H1 (cell line): ENCODE results near the gene CYRIA. TPM values are rescaled to one million over a fixed set of nuclear protein-coding genes. Genes with fewer than 3 reads are reported as not detected.

Source experiments
- BCL11A ChIP-seq, 2 experiments: IDR thresholded peaks; one replicate each; pipeline ENCODE4 v1.6.1; 2011; ENCODE audit warnings: low read depth in 2 of 2, low read length in 2 of 2, mild to moderate bottlenecking in 2 of 2
- CTBP2 ChIP-seq: IDR thresholded peaks from 2 replicates; pipeline ENCODE4 v1.7.0; 2011; ENCODE audit warnings: borderline replicate concordance, mild to moderate bottlenecking, moderate library complexity, mixed read lengths, low read length; ENCODE audit not compliant: insufficient read depth, insufficient read length
- EGR1 ChIP-seq: IDR thresholded peaks from 2 replicates; pipeline ENCODE4 v1.6.1; 2011; ENCODE audit warnings: low read depth, low read length, borderline replicate concordance
- KDM4A ChIP-seq: IDR thresholded peaks from one replicate; pipeline ENCODE4 v1.7.1; 2012; ENCODE audit warnings: low read depth, mild to moderate bottlenecking, moderate library complexity, low read length, inconsistent platforms; ENCODE audit not compliant: severe bottlenecking
- RNF2 ChIP-seq: fragments of 200-900, 300-1000 bp; sonication (generic); IDR thresholded peaks from 2 replicates; pipeline ENCODE4 v1.7.1; 2016; ENCODE audit warnings: borderline replicate concordance, low read depth, mild to moderate bottlenecking, antibody characterized with exemption, low read length; ENCODE audit not compliant: poor library complexity, severe bottlenecking; ENCODE audit errors: missing control alignments
- SAP30 ChIP-seq: fragments of 300-600 bp; sonication (generic); IDR thresholded peaks from 2 replicates; pipeline ENCODE4 v1.7.1; 2012; ENCODE audit warnings: low read length, moderate library complexity, mild to moderate bottlenecking, inconsistent platforms; ENCODE audit not compliant: insufficient read depth, insufficient replicate concordance
- polyA plus RNA-seq, 7 experiments: library from polyadenylated mRNA; depleted of rRNA in 3 of 7; stranded (reverse) in 5 of 7; unstranded in 2 of 7; fragments of >200 nt in 5 of 7; fragments of 200-250 nt in 2 of 7; gene quantifications; 1 replicate in 5 of 7; 2 replicates in 1 of 7; 4 replicates in 1 of 7; pipeline versions ENCODE4 v1.2.1 to v1.2.3, GENCODE V29; 2011 to 2013; ENCODE audit warnings: missing spikeins in 2 of 7, mixed read lengths in 2 of 7
- total RNA-seq: library from RNA; stranded (reverse); fragmentation: NEBNext Ultra II Directional; extraction: Animal tissue kit (Norgen Biotek cat#: 25700); gene quantifications from 2 replicates; pipeline ENCODE4 v1.2.1, GENCODE V29; 2021
- TF ChIP-seq, protein P1 (sequence below), 3 experiments: IDR thresholded peaks; 1 replicate in 2 of 3; 2 replicates in 1 of 3; pipeline versions ENCODE4 v1.5.1 to v1.6.1; 2011; ENCODE audit warnings: low read length in 3 of 3, mild to moderate bottlenecking in 3 of 3, inconsistent platforms in 2 of 3, low read depth in 1 of 3, moderate library complexity in 1 of 3; ENCODE audit not compliant: insufficient read depth in 1 of 3; ENCODE audit errors: control extremely low read depth in 1 of 3
- TF ChIP-seq, protein P2 (sequence below): IDR thresholded peaks from 2 replicates; pipeline ENCODE4 v1.6.1; 2011; ENCODE audit warnings: low read depth, mild to moderate bottlenecking, low read length; ENCODE audit not compliant: insufficient read depth

CYRIA gene
- total and polyA plus RNA-seq, 2 of the 8 experiments (the other 6 are each of a cell fraction or from before 2014, with no cell fraction given) = 1.5 to 9.8 TPM

- TF ChIP-seq, protein P1, sequence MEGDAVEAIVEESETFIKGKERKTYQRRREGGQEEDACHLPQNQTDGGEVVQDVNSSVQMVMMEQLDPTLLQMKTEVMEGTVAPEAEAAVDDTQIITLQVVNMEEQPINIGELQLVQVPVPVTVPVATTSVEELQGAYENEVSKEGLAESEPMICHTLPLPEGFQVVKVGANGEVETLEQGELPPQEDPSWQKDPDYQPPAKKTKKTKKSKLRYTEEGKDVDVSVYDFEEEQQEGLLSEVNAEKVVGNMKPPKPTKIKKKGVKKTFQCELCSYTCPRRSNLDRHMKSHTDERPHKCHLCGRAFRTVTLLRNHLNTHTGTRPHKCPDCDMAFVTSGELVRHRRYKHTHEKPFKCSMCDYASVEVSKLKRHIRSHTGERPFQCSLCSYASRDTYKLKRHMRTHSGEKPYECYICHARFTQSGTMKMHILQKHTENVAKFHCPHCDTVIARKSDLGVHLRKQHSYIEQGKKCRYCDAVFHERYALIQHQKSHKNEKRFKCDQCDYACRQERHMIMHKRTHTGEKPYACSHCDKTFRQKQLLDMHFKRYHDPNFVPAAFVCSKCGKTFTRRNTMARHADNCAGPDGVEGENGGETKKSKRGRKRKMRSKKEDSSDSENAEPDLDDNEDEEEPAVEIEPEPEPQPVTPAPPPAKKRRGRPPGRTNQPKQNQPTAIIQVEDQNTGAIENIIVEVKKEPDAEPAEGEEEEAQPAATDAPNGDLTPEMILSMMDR (IDR thresholded peaks at IDR 0.05; ENCODE audit: control extremely low read depth in 1 of 3, insufficient read depth in 1 of 3, low read depth in 1 of 3, low read length in 3 of 3) = no peak
- TF ChIP-seq KDM4A (no peak), EGR1 (no peak), CTBP2 (no peak), SAP30 (no peak), RNF2 (no peak), BCL11A (IDR thresholded peaks at IDR 0.05; ENCODE audit: low read depth in 2 of 2, low read length in 2 of 2) (no peak)
- TF ChIP-seq, protein P2, sequence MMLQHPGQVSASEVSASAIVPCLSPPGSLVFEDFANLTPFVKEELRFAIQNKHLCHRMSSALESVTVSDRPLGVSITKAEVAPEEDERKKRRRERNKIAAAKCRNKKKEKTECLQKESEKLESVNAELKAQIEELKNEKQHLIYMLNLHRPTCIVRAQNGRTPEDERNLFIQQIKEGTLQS = no peak
- TF ChIP-seq, all 59 proteins: peak for 0
Measured at GRCh38 chr2:16660114-16660513, 5.5 kb downstream of the CYRIA start (continued).
